Measurements from ENCODE around the gene ROR2. TPM values are rescaled to one million over a fixed set of nuclear protein-coding genes. Genes with fewer than 3 reads are reported as not detected.

The ROR2 gene
- total RNA-seq, 1 experiment from 2014 or later = 5.9 TPM

- intact Hi-C loops (cut with micrococcal nuclease; ENCODE audit: unreplicated experiment) = no loop called here
- no peak overlapping the region for H3K4me3 ChIP-seq (ENCODE audit: low read depth in 2 of 2, low read length in 2 of 2)
- no peaks in the 10 kb centered on the region for H3K27me3 ChIP-seq (ENCODE audit: control insufficient read depth, insufficient read depth, low read length)
- H3K9me3 ChIP-seq (ENCODE audit: control insufficient read depth, insufficient read depth, low read depth, low read length) = no peaks in the 10 kb centered on the region
- H3K4me1 ChIP-seq (ENCODE audit: control insufficient read depth, insufficient read depth, low read length) = peaks cover 4% of the 10 kb centered on the region
- BruUV-seq (replicated peaks) = no TSS peak
- H3K36me3 ChIP-seq (ENCODE audit: control insufficient read depth, insufficient read depth, low read length) = no peaks in the 10 kb centered on the region
- in situ Hi-C loops (cut with HindIII; ENCODE audit: low pct_unique_long_range_greater_than_20kb, low sequenced_read_pairs) = no loop called here
- DNase-seq (ENCODE audit: low read depth, low spot score) (no peak), ATAC-seq (no peak)
- TF ChIP-seq TCF7L2 (IDR thresholded peaks at IDR 0.05; ENCODE audit: low read depth, low read length) = no peak
- H3K27ac ChIP-seq (ENCODE audit: low read length) = no peak overlapping the region
- ChIA-PET CTCF (no interaction called here), POLR2A (no interaction called here)
Measured at GRCh38 chr9:91907484-91908292, 42.3 kb downstream of the ROR2 start.

- TF ChIP-seq POLR2AphosphoS5 (IDR thresholded peaks at IDR 0.05; ENCODE audit: low read depth, low read length) (no peak), SIN3A (IDR thresholded peaks at IDR 0.05; ENCODE audit: borderline replicate concordance, insufficient read depth, low read depth, low read length) (no peak), CTCF (IDR thresholded peaks at IDR 0.05) (no peak), REST (IDR thresholded peaks at IDR 0.05; ENCODE audit: insufficient read depth in 1 of 2, low read depth in 2 of 2, low read length in 1 of 2) (no peak), TCF7L2 (IDR thresholded peaks at IDR 0.05; ENCODE audit: low read depth, low read length) (no peak)
- Histone ChIP-seq H3K27me3 (ENCODE audit: control insufficient read depth, insufficient read depth, low read length) (no peaks in the 10 kb centered on the region), H3K4me3 (ENCODE audit: low read depth in 2 of 2, low read length in 2 of 2) (peak overlapping the region; percentile 34 to 57), H3K9me3 (ENCODE audit: control insufficient read depth, insufficient read depth, low read depth, low read length) (no peaks in the 10 kb centered on the region), H3K4me1 (ENCODE audit: control insufficient read depth, insufficient read depth, low read length) (peaks cover 4% of the 10 kb centered on the region), H3K27ac (ENCODE audit: low read length) (peak overlapping the region; percentile 44; the same call in 1 of the 2 replicates), H3K36me3 (ENCODE audit: control insufficient read depth, insufficient read depth, low read length) (no peaks in the 10 kb centered on the region)
- intact Hi-C loops (cut with micrococcal nuclease; ENCODE audit: unreplicated experiment) (no loop called here), in situ Hi-C loops (cut with HindIII; ENCODE audit: low pct_unique_long_range_greater_than_20kb, low sequenced_read_pairs) (no loop called here)
- DNase-seq (ENCODE audit: low read depth, low spot score) = no peak
- POLR2A ChIA-PET = no interaction called here
- no TSS peak for BruUV-seq (replicated peaks)
- CTCF ChIA-PET = no interaction called here
- ATAC-seq = peak; percentile 71; the same call in 1 of the 2 replicates
Measured at GRCh38 chr9:91905991-91906469, 44.0 kb downstream of the ROR2 start.

GRCh38 chr9:91905237-91905650, 44.8 kb downstream of the ROR2 start:
- H3K27ac ChIP-seq (ENCODE audit: low read length) = no peak overlapping the region
- ATAC-seq (no peak), DNase-seq (ENCODE audit: low read depth, low spot score) (no peak)
- intact Hi-C loops (cut with micrococcal nuclease; ENCODE audit: unreplicated experiment) = no loop called here
- no peaks in the 10 kb centered on the region for H3K27me3 ChIP-seq (ENCODE audit: control insufficient read depth, insufficient read depth, low read length)
- TF ChIP-seq CTCF (IDR thresholded peaks at IDR 0.05) = no peak
- no peak for TF ChIP-seq POLR2AphosphoS5 (IDR thresholded peaks at IDR 0.05; ENCODE audit: low read depth, low read length)
- no peak for TF ChIP-seq SIN3A (IDR thresholded peaks at IDR 0.05; ENCODE audit: borderline replicate concordance, insufficient read depth, low read depth, low read length)
- in situ Hi-C loops (cut with HindIII; ENCODE audit: low pct_unique_long_range_greater_than_20kb, low sequenced_read_pairs) = no loop called here
- H3K36me3 ChIP-seq (ENCODE audit: control insufficient read depth, insufficient read depth, low read length) = no peaks in the 10 kb centered on the region
- peaks cover 4% of the 10 kb centered on the region for H3K4me1 ChIP-seq (ENCODE audit: control insufficient read depth, insufficient read depth, low read length)
- no peak overlapping the region for H3K4me3 ChIP-seq (ENCODE audit: low read depth in 2 of 2, low read length in 2 of 2)
- BruUV-seq (replicated peaks) = no TSS peak
- ChIA-PET POLR2A (no interaction called here), CTCF (no interaction called here)
- H3K9me3 ChIP-seq (ENCODE audit: control insufficient read depth, insufficient read depth, low read depth, low read length) = no peaks in the 10 kb centered on the region

Measured in Panc1 (cell line).